SK-N-SH treated with all-trans-retinoic acid at 6 μM for 48 hours (cell line): Measurements from ENCODE around the gene OBSCN.

Experiments
- ARNTL ChIP-seq: fragments of 450-650 bp; formaldehyde crosslinking; IDR thresholded peaks from 2 replicates; pipeline ENCODE4 v1.5.0; 2020; ENCODE audit warnings: low read depth, mild to moderate bottlenecking, moderate library complexity, borderline replicate concordance
- CSDC2 ChIP-seq: fragments of 250-450 bp; sonication (Bioruptor Pico); IDR thresholded peaks from 2 replicates; pipeline ENCODE4 v1.5.0; 2020; ENCODE audit warnings: mild to moderate bottlenecking, moderate library complexity
- PATZ1 ChIP-seq: fragments of 250-450 bp; sonication (Bioruptor Pico); IDR thresholded peaks from 2 replicates; pipeline ENCODE4 v1.8.0; 2020; ENCODE audit warnings: mild to moderate bottlenecking, moderate library complexity, borderline replicate concordance
- POU6F1 ChIP-seq: fragments of 250-450 bp; sonication (Bioruptor Pico); IDR thresholded peaks from 2 replicates; pipeline ENCODE4 v1.8.0; 2021; ENCODE audit warnings: low read depth, mild to moderate bottlenecking, moderate library complexity, borderline replicate concordance
- SNAI2 ChIP-seq: fragments of 250-450 bp; sonication (Bioruptor Pico); IDR thresholded peaks from 2 replicates; pipeline ENCODE4 v1.5.0; 2020; ENCODE audit warnings: mild to moderate bottlenecking, moderate library complexity

- TF ChIP-seq ARNTL (no peak), CSDC2 (no peak), SNAI2 (CRISPR knock-in tag) (no peak), PATZ1 (no peak), POU6F1 (CRISPR knock-in tag) (no peak)
These were observed 164.5 kb downstream of the OBSCN start for GRCh38 chr1:228372183-228373003.
